Effector CD8-positive, alpha-beta T cell (primary cell): ENCODE measurements around the gene GH1.

ENCODE experiments used
- DNase-seq: peaks from one replicate; lab custom pipeline; 2025; lab: John Stamatoyannopoulos, UW

The GH1 gene

GRCh38 chr17:63944736-63945499 lies 26.3 kb upstream of the GH1 start:
- no peak for DNase-seq

- no peak for DNase-seq
Observed at GRCh38 chr17:63943745-63944144, 25.1 kb upstream of the GH1 start.

- DNase-seq = no peak
Observed at GRCh38 chr17:63942309-63942985, 23.8 kb upstream of the GH1 start.

- DNase-seq = no peak
Observed at GRCh38 chr17:63941751-63942150, 23.1 kb upstream of the GH1 start.

GRCh38 chr17:63941162-63941561 lies 22.5 kb upstream of the GH1 start:
- no peak for DNase-seq

GRCh38 chr17:63940584-63940983 lies 21.9 kb upstream of the GH1 start:
- no peak for DNase-seq

- no peak for DNase-seq
Observed at GRCh38 chr17:63939884-63940283, 21.2 kb upstream of the GH1 start.

GRCh38 chr17:63939401-63939800 lies 20.8 kb upstream of the GH1 start:
- no peak for DNase-seq

- no peak for DNase-seq
Observed at GRCh38 chr17:63937920-63938319, 19.3 kb upstream of the GH1 start.

GRCh38 chr17:63937319-63937718 lies 18.7 kb upstream of the GH1 start:
- no peak for DNase-seq

- no peak for DNase-seq
Observed at GRCh38 chr17:63934183-63935112, 15.8 kb upstream of the GH1 start.

GRCh38 chr17:63933598-63933997 lies 15.0 kb upstream of the GH1 start:
- no peak for DNase-seq

- no peak for DNase-seq
Observed at GRCh38 chr17:63932721-63933120, 14.1 kb upstream of the GH1 start.

GRCh38 chr17:63931981-63932561 lies 13.4 kb upstream of the GH1 start, which contains the start of gene CD79B:
Gene CD79B, minus strand, starts transcription at chr17:63932331. Its CDS starts 70 bp downstream, at chr17:63932261.
- DNase-seq = no peak

- peak; percentile 42 for DNase-seq
Observed at GRCh38 chr17:63930951-63931575, 12.4 kb upstream of the GH1 start.

- no peak for DNase-seq
Observed at GRCh38 chr17:63929860-63930766, 11.5 kb upstream of the GH1 start.

- no peak for DNase-seq
Observed at GRCh38 chr17:63928966-63929695, 10.5 kb upstream of the GH1 start.

GRCh38 chr17:63928172-63928666 lies 9.6 kb upstream of the GH1 start:
- DNase-seq = no peak

GRCh38 chr17:63927464-63928171 lies 9.0 kb upstream of the GH1 start:
- DNase-seq = no peak
